ENCODE measurements around the gene GPRASP2. TPM values are rescaled to one million over a fixed set of nuclear protein-coding genes. Genes with fewer than 3 reads are reported as not detected.
"Not testable (repeated sequence)": the region's sequence is repeated elsewhere in the genome, so short reads cannot be mapped to it uniquely, and the experiment has no call there.

The GPRASP2 gene
- polyA plus RNA-seq, 3 donors, result 0.23 to 0.66 (median 0.48) TPM

- Histone ChIP-seq H3K79me2 (ENCODE audit: insufficient read depth, low read length) (no peaks in the 10 kb centered on the region), H3K9me3 (replicated peaks in 1 of 2; ENCODE audit: control insufficient read depth in 1 of 2, insufficient read depth in 1 of 2, low read length in 2 of 2) (no peaks in the 10 kb centered on the region), H3K36me3 (replicated peaks in 1 of 2; ENCODE audit: control insufficient read depth in 1 of 2, insufficient read depth in 2 of 2, low read length in 2 of 2) (no peaks in the 10 kb centered on the region), H2AFZ (ENCODE audit: insufficient read depth, low read depth, low read length, poor library complexity, severe bottlenecking) (no peak overlapping the region), H3K4me2 (replicated peaks; ENCODE audit: extremely low read depth, low read length, poor library complexity, severe bottlenecking) (no peak overlapping the region), H3K27me3 (ENCODE audit: control insufficient read depth in 2 of 2, insufficient read depth in 2 of 2, low read length in 2 of 2) (peaks cover 3 to 22% of the 10 kb centered on the region in 2 donors), H3K4me3 (replicated peaks in 1 of 3; ENCODE audit: low read depth in 2 of 3, low read length in 3 of 3) (no peak overlapping the region), H4K20me1 (ENCODE audit: insufficient read depth, low read length) (no peaks in the 10 kb centered on the region), H3K4me1 (ENCODE audit: control insufficient read depth in 1 of 2, insufficient read depth in 2 of 2, low read length in 2 of 2) (peaks cover 14 to 20% of the 10 kb centered on the region in 2 donors), H3K27ac (ENCODE audit: low read depth in 1 of 2, low read length in 2 of 2) (no peak overlapping the region), H3K9ac (ENCODE audit: insufficient read depth, low read length, poor library complexity, severe bottlenecking) (no peak overlapping the region)
- H3K27me3 Mint-ChIP-seq (ENCODE audit: low read depth in 3 of 3), result peaks cover 11 to 30% (median 26%) of the 10 kb centered on the region in 3 donors
- intact Hi-C loops (cut with micrococcal nuclease), result no loop called here
- no peak overlapping the region for H3K4me3 Mint-ChIP-seq
- no peak for DNase-seq
- TF ChIP-seq CTCF (IDR thresholded peaks at IDR 0.05), result no peak
- peaks cover 17% of the 10 kb centered on the region for H3K4me1 Mint-ChIP-seq
- H3K27ac Mint-ChIP-seq, result no peak overlapping the region
- no peaks in the 10 kb centered on the region for H3K36me3 Mint-ChIP-seq
- H3K9me3 Mint-ChIP-seq, result peaks cover 0 to 14% (median 3%) of the 10 kb centered on the region in 7 donors
- 100% methylated on average over 2 of the region's 5 CpGs for WGBS (ENCODE audit: insufficient coverage)
Measured at GRCh38 chrX:102715967-102716366, 3.7 kb downstream of the GPRASP2 start.

GRCh38 chrX:102720237-102721168 lies 8.3 kb downstream of the GPRASP2 start, which contains the start of gene GPRASP3:
TSS of gene GPRASP3 (plus strand) at chrX:102720743. CDS start at chrX:102748996, 28,253 bp downstream.
- H3K9ac ChIP-seq (ENCODE audit: insufficient read depth, low read length, poor library complexity, severe bottlenecking), result peak within 1 kb of the TSS; percentile 45
- intact Hi-C loops (cut with micrococcal nuclease), result no loop called here
- peak within 1 kb of the TSS; percentile 69 for H3K4me2 ChIP-seq (replicated peaks; ENCODE audit: extremely low read depth, low read length, poor library complexity, severe bottlenecking)
- peak within 1 kb of the TSS; percentile 80 to 96 for H3K4me3 Mint-ChIP-seq
- peak within 1 kb of the TSS; percentile 79 for H2AFZ ChIP-seq (ENCODE audit: insufficient read depth, low read depth, low read length, poor library complexity, severe bottlenecking)
- WGBS (ENCODE audit: insufficient coverage), result 1% methylated on average over 17 of the region's 31 CpGs
- peak; percentile 28 to 51 (median 41) for DNase-seq
- peak within 1 kb of the TSS; percentile 16 to 65 (median 21) for H3K4me3 ChIP-seq (replicated peaks in 1 of 3; ENCODE audit: low read depth in 2 of 3, low read length in 3 of 3)
- H3K36me3 ChIP-seq (replicated peaks in 1 of 2; ENCODE audit: control insufficient read depth in 1 of 2, insufficient read depth in 2 of 2, low read length in 2 of 2), result no peaks in the 10 kb centered on the region
- peak within 1 kb of the TSS in 1 of 7 donors; percentile 57 for H3K27ac Mint-ChIP-seq
- H3K9me3 Mint-ChIP-seq, result no peaks in the 10 kb centered on the region
- H3K4me1 Mint-ChIP-seq, result peaks cover 12% of the 10 kb centered on the region
- H3K9me3 ChIP-seq (replicated peaks in 1 of 2; ENCODE audit: control insufficient read depth in 1 of 2, insufficient read depth in 1 of 2, low read length in 2 of 2), result no peaks in the 10 kb centered on the region
- H3K4me1 ChIP-seq (ENCODE audit: control insufficient read depth in 1 of 2, insufficient read depth in 2 of 2, low read length in 2 of 2), result peaks cover 9 to 10% of the 10 kb centered on the region in 2 donors
- H3K27me3 ChIP-seq (ENCODE audit: control insufficient read depth in 2 of 2, insufficient read depth in 2 of 2, low read length in 2 of 2), result no peaks in the 10 kb centered on the region
- peaks cover 1 to 15% (median 2%) of the 10 kb centered on the region in 3 donors for H3K27me3 Mint-ChIP-seq (ENCODE audit: low read depth in 3 of 3)
- TF ChIP-seq CTCF (IDR thresholded peaks at IDR 0.05), result no peak
- no peak within 1 kb of the TSS for H3K27ac ChIP-seq (ENCODE audit: low read depth in 1 of 2, low read length in 2 of 2)
- no peaks in the 10 kb centered on the region for H3K79me2 ChIP-seq (ENCODE audit: insufficient read depth, low read length)
- H3K36me3 Mint-ChIP-seq, result no peaks in the 10 kb centered on the region
- no peaks in the 10 kb centered on the region for H4K20me1 ChIP-seq (ENCODE audit: insufficient read depth, low read length)

- Histone ChIP-seq H2AFZ (ENCODE audit: insufficient read depth, low read depth, low read length, poor library complexity, severe bottlenecking) (peak overlapping the region; percentile 79), H3K4me2 (replicated peaks; ENCODE audit: extremely low read depth, low read length, poor library complexity, severe bottlenecking) (peak overlapping the region; percentile 69)
Measured at GRCh38 chrX:102721169-102721506, 8.9 kb downstream of the GPRASP2 start.

More at GRCh38 chrX:102721169-102721506, 8.9 kb downstream of the GPRASP2 start:
- H3K9me3 Mint-ChIP-seq; H3K36me3 Mint-ChIP-seq; H4K20me1 ChIP-seq (ENCODE audit: insufficient read depth, low read length); H3K27me3 ChIP-seq (ENCODE audit: control insufficient read depth in 2 of 2, insufficient read depth in 2 of 2, low read length in 2 of 2); DNase-seq; H3K27ac ChIP-seq (ENCODE audit: low read depth in 1 of 2, low read length in 2 of 2); H3K27ac Mint-ChIP-seq; H3K4me1 ChIP-seq (ENCODE audit: control insufficient read depth in 1 of 2, insufficient read depth in 2 of 2, low read length in 2 of 2); intact Hi-C loops (cut with micrococcal nuclease); H3K9me3 ChIP-seq (replicated peaks in 1 of 2; ENCODE audit: control insufficient read depth in 1 of 2, insufficient read depth in 1 of 2, low read length in 2 of 2); H3K36me3 ChIP-seq (replicated peaks in 1 of 2; ENCODE audit: control insufficient read depth in 1 of 2, insufficient read depth in 2 of 2, low read length in 2 of 2); H3K79me2 ChIP-seq (ENCODE audit: insufficient read depth, low read length): not testable (repeated sequence)
- WGBS (ENCODE audit: insufficient coverage), result no CpG with 5 or more reads among the region's 7 CpGs
- H3K4me3 ChIP-seq (replicated peaks in 1 of 3; ENCODE audit: low read depth in 2 of 3, low read length in 3 of 3), result peak overlapping the region in 1 of 3 experiments; percentile 65
- peaks cover 1 to 12% (median 2%) of the 10 kb centered on the region in 3 donors for H3K27me3 Mint-ChIP-seq (ENCODE audit: low read depth in 3 of 3)
- peak overlapping the region; percentile 45 for H3K9ac ChIP-seq (ENCODE audit: insufficient read depth, low read length, poor library complexity, severe bottlenecking)
- peaks cover 12% of the 10 kb centered on the region for H3K4me1 Mint-ChIP-seq
- peak overlapping the region in 1 of 2 donors; percentile 96 for H3K4me3 Mint-ChIP-seq

Measured in CD14-positive monocyte (primary cell).